Adrenal gland (tissue), 12 donors: ENCODE measurements around the gene RNF2. TPM values are rescaled to one million over a fixed set of nuclear protein-coding genes. Genes with fewer than 3 reads are reported as not detected.

Experiments used
- DNase-seq, 7 donors: peaks; one replicate each; pipeline ENCODE4 v3.0.0-alpha.2; 2019 to 2020
- H3K27ac ChIP-seq, 5 donors: fragments of 200-600 bp; sonication (generic) in 4 of 5; 1 replicate in 3 of 5; 2 replicates in 2 of 5; pipeline versions ENCODE4 v1.5.1 to v1.8.0; 2016 to 2020; ENCODE audit warnings: mild to moderate bottlenecking in 1 of 5
- H3K27me3 ChIP-seq: fragments of 200-600 bp; 2 replicates; pipeline ENCODE4 v1.8.0; 2021
- H3K36me3 ChIP-seq, 2 donors: fragments of 200-600 bp; replicated peaks in 1 of 2; 1 replicate in 1 of 2; 2 replicates in 1 of 2; pipeline versions ENCODE4 v1.5.1 to v1.8.0; 2018 to 2022
- H3K4me1 ChIP-seq, 2 donors: fragments of 200-600 bp; replicated peaks in 1 of 2; 1 replicate in 1 of 2; 2 replicates in 1 of 2; pipeline versions ENCODE4 v1.5.1 to v1.8.0; 2018 to 2021
- H3K4me3 ChIP-seq, 4 donors: fragments of 200-600 bp; sonication (generic) in 3 of 4; one replicate each; pipeline ENCODE4 v1.5.1; 2016 to 2018
- H3K9me3 ChIP-seq, 3 donors: fragments of 200-600 bp; sonication (generic) in 1 of 3; replicated peaks in 1 of 3; 1 replicate in 2 of 3; 2 replicates in 1 of 3; pipeline versions ENCODE4 v1.5.1 to v1.8.0; 2016 to 2021
- POLR2A ChIP-seq, 2 donors: fragments of 450-650 bp; IDR thresholded peaks; one replicate each; pipeline ENCODE4 v1.6.1; 2017; ENCODE audit warnings: antibody characterized with exemption in 2 of 2, mild to moderate bottlenecking in 2 of 2, moderate library complexity in 1 of 2
- WGBS, 4 donors: extraction: QIAGEN DNeasy Blood & Tissue Kit in 2 of 4; methylation state at CpG; one replicate each; pipeline versions ENCODE4 v1.1.5 to v1.1.7; 2013 to 2017; 5-methylcytosine and 5-hydroxymethylcytosine counted together
- intact Hi-C, 2 donors: fragments of 100-400 bp; cut with DNase I; formaldehyde crosslinking; loops; one replicate each; pipeline versions ENCODE4 v1.14.1 to v1.15.0; 2022 to 2023
- polyA plus RNA-seq, 3 donors: library from polyadenylated mRNA; stranded (reverse); fragments of 200-250 nt in 2 of 3; fragments of 350-450 nt in 1 of 3; fragmentation: Illumina TruSeq in 1 of 3; extraction: RNeasy Lipid Tissue Mini Kit (QIAGEN cat#74804) in 1 of 3; gene quantifications; one replicate each; pipeline ENCODE4 v1.2.3, GENCODE V29; 2013 to 2014
- total RNA-seq, 9 donors: library from RNA; depleted of rRNA in 4 of 9; stranded (reverse); fragments of >200 nt in 4 of 9; fragments of 120-200 nt in 1 of 9; fragmentation: NEBNext Ultra II Directional in 1 of 9; extraction: Animal tissue kit (Norgen Biotek cat#: 25700) in 1 of 9; gene quantifications; one replicate each; pipeline versions ENCODE4 v1.1.0 to v1.2.4, GENCODE V29; 2013 to 2023
- TF ChIP-seq, protein P1 (sequence below), 6 experiments: fragments of 450-650 bp in 4 of 6; fragments of 200-600 bp in 2 of 6; sonication (generic) in 1 of 6; IDR thresholded peaks; 1 replicate in 5 of 6; 2 replicates in 1 of 6; pipeline versions ENCODE4 v1.5.1 to v1.8.0; 2016 to 2021; ENCODE audit warnings: antibody characterized with exemption in 6 of 6, mild to moderate bottlenecking in 2 of 6, moderate library complexity in 1 of 6
- donor health status: healthy with polysubstance abuse.
- donor health status: Bipolar disorder and iron deficiency.
- donor health status: DM: yes; HTN: yes; CAD: no.
- donor health status: DM: no; HTN: no; CAD: no.
- donor health status: DM: no; HTN: no; CAD: no.
- donor health status: DM: yes; HTN: yes; CAD: no.

The RNF2 gene
- total and polyA plus RNA-seq, 12 donors: 3.5 to 34.6 (median 18.0) TPM

DNA sequence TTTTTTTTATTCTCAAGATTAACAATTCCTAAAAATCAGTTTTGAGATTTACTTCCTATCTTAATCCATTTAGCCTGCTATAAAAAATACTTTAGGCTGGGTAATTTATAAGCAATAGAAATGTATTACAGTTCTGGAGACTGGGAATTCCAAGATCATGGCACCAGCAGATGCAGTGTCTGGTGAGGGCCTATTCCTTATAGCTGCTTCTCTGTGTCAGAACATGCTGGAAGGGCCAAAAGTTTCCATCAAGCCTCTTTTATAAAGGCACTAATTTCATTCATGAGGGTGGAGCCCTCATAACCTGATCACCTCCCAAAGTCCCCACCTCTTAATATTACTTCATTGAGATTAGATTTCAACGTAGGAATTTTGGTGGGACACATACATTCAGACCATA is 41.7 kb downstream of the RNF2 start:
- DNase-seq: no peak
- WGBS, 4 donors: 95 to 100% (median 96%) methylated on average over 1 of the region's 1 CpG
- Histone ChIP-seq H3K27me3 (no peaks in the 10 kb centered on the region), H3K27ac (no peak overlapping the region), H3K36me3 (no peaks in the 10 kb centered on the region), H3K4me1 (no peaks in the 10 kb centered on the region), H3K9me3 (no peaks in the 10 kb centered on the region), H3K4me3 (no peak overlapping the region)
- intact Hi-C loops: no loop called here
- TF ChIP-seq, protein P1, sequence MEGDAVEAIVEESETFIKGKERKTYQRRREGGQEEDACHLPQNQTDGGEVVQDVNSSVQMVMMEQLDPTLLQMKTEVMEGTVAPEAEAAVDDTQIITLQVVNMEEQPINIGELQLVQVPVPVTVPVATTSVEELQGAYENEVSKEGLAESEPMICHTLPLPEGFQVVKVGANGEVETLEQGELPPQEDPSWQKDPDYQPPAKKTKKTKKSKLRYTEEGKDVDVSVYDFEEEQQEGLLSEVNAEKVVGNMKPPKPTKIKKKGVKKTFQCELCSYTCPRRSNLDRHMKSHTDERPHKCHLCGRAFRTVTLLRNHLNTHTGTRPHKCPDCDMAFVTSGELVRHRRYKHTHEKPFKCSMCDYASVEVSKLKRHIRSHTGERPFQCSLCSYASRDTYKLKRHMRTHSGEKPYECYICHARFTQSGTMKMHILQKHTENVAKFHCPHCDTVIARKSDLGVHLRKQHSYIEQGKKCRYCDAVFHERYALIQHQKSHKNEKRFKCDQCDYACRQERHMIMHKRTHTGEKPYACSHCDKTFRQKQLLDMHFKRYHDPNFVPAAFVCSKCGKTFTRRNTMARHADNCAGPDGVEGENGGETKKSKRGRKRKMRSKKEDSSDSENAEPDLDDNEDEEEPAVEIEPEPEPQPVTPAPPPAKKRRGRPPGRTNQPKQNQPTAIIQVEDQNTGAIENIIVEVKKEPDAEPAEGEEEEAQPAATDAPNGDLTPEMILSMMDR (IDR thresholded peaks at IDR 0.05): no peak
- no peak for TF ChIP-seq POLR2A (IDR thresholded peaks at IDR 0.05)

DNA sequence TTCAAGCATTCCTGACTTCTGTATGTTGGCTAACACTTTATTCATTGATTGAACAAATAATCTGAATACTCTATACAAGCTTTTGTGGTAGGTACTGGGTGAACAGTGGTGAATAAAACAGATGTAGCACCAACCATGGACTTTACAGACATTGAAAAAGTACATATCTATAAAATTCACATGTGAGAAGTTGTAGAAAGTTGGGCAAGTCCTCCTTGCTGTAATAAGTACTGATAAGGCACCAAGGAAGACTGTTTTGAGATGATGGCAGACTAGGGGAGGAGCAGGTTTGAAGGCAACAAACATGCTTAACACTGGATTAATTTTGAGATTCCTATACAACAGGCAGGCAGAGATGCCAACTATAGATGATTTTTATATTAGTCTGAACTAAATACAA is 42.4 kb downstream of the RNF2 start:
- TF ChIP-seq, protein P1 (IDR thresholded peaks at IDR 0.05): no peak
- no peak for TF ChIP-seq POLR2A (IDR thresholded peaks at IDR 0.05)
- Histone ChIP-seq H3K4me1 (no peaks in the 10 kb centered on the region), H3K27me3 (no peaks in the 10 kb centered on the region), H3K27ac (no peak overlapping the region), H3K9me3 (no peaks in the 10 kb centered on the region), H3K36me3 (no peaks in the 10 kb centered on the region), H3K4me3 (no peak overlapping the region)
- intact Hi-C loops: no loop called here
- no peak for DNase-seq

DNA sequence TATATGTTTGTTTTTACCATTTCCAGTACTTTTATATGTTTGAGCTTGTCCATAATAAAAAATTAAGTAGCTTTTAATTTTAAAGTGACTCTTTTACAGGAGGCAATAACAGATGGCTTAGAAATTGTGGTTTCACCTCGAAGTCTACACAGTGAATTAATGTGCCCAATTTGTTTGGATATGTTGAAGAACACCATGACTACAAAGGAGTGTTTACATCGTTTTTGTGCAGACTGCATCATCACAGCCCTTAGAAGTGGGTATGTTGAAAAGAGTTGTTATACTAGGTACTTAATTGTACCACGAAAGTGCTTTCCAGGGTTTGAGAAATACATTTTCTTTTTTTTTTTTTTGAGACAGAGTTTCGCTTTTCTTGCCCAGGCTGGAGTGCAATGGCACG is 46.1 kb downstream of the RNF2 start:
- WGBS, 4 donors: 90 to 92% (median 91%) methylated on average over 5 of the region's 5 CpGs
- no peak for DNase-seq
- Histone ChIP-seq H3K4me1 (no peaks in the 10 kb centered on the region), H3K36me3 (no peaks in the 10 kb centered on the region), H3K27ac (no peak overlapping the region), H3K9me3 (no peaks in the 10 kb centered on the region), H3K27me3 (no peaks in the 10 kb centered on the region), H3K4me3 (no peak overlapping the region)
- intact Hi-C loops: no loop called here
- TF ChIP-seq, protein P1 (IDR thresholded peaks at IDR 0.05): no peak
- TF ChIP-seq POLR2A (IDR thresholded peaks at IDR 0.05): no peak

DNA sequence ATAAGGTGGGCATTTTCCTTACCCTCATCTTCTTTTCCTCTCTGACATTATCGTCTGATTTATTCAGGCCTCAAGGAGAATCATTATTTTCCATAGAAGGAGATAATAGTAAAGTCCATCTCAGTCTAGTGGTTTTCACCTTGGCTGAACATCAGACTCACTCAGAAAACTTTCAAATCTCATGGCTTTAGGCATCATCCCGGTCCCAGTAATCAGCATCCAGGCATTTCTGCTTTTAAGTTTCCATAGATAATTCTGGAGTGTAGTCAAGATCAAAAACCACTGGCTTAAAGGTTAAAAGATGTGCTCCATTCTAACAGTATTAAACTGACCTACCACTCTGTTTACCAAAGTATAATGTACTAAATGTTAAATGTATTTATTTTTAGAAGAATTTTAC is 49.4 kb downstream of the RNF2 start:
- no peaks in the 10 kb centered on the region for H3K9me3 ChIP-seq
- H3K36me3 ChIP-seq: no peaks in the 10 kb centered on the region
- no peak overlapping the region for H3K27ac ChIP-seq
- no peak for DNase-seq
- no peak overlapping the region for H3K4me3 ChIP-seq
- no peaks in the 10 kb centered on the region for H3K27me3 ChIP-seq
- WGBS, 4 donors: 88 to 99% (median 91%) methylated on average over 2 of the region's 2 CpGs
- no peaks in the 10 kb centered on the region for H3K4me1 ChIP-seq
- intact Hi-C loops: no loop called here
- TF ChIP-seq, protein P1 (IDR thresholded peaks at IDR 0.05): no peak
- no peak for TF ChIP-seq POLR2A (IDR thresholded peaks at IDR 0.05)
